HepG2 (cell line): ENCODE measurements around the gene PLS1. TPM values are rescaled to one million over a fixed set of nuclear protein-coding genes. Genes with fewer than 3 reads are reported as not detected.

Source experiments
- AHR ChIP-seq: IDR thresholded peaks from 2 replicates; pipeline ENCODE4 v1.6.1; 2018; ENCODE audit warnings: missing genetic modification reagents, missing compliant biosample characterization
- CBFB ChIP-seq: sonication (generic); formaldehyde crosslinking; IDR thresholded peaks from 2 replicates; pipeline ENCODE4 v1.4.0; 2020; ENCODE audit warnings: missing genetic modification reagents
- CENPX ChIP-seq: sonication (generic); formaldehyde crosslinking; IDR thresholded peaks from 2 replicates; pipeline ENCODE4 v1.9.0; 2021; ENCODE audit warnings: mild to moderate bottlenecking, missing genetic modification reagents, moderate library complexity
- CREM ChIP-seq, 2 experiments: sonication (generic) in 1 of 2; formaldehyde crosslinking in 1 of 2; IDR thresholded peaks; 2 replicates each; pipeline versions ENCODE4 v1.4.0 to v1.6.1; 2016 to 2020; ENCODE audit warnings: antibody characterized with exemption in 1 of 2, mild to moderate bottlenecking in 1 of 2, missing genetic modification reagents in 1 of 2
- EED ChIP-seq: sonication (generic); formaldehyde crosslinking; IDR thresholded peaks from 2 replicates; pipeline ENCODE4 v1.5.0; 2020; ENCODE audit warnings: mild to moderate bottlenecking, missing genetic modification reagents
- GATA4 ChIP-seq: sonication (generic); IDR thresholded peaks from 2 replicates; pipeline ENCODE4 v1.6.1; 2016; ENCODE audit warnings: antibody characterized with exemption, low read depth, borderline replicate concordance
- HES4 ChIP-seq: sonication (generic); formaldehyde crosslinking; IDR thresholded peaks from 2 replicates; pipeline ENCODE4 v1.9.0; 2021; ENCODE audit warnings: mild to moderate bottlenecking, missing genetic modification reagents, borderline replicate concordance
- KAT8 ChIP-seq: IDR thresholded peaks from 2 replicates; pipeline ENCODE4 v1.6.1; 2016; ENCODE audit warnings: missing genetic modification reagents, missing compliant biosample characterization
- NRL ChIP-seq: sonication (generic); formaldehyde crosslinking; IDR thresholded peaks from 2 replicates; pipeline ENCODE4 v1.5.0; 2020; ENCODE audit warnings: missing genetic modification reagents, mild to moderate bottlenecking, moderate library complexity, borderline replicate concordance
- REXO4 ChIP-seq: sonication (generic); formaldehyde crosslinking; IDR thresholded peaks from 2 replicates; pipeline ENCODE4 v1.8.0; 2022; ENCODE audit warnings: missing genetic modification reagents, mild to moderate bottlenecking, borderline replicate concordance
- SAFB2 ChIP-seq: sonication (generic); formaldehyde crosslinking; IDR thresholded peaks from 2 replicates; pipeline ENCODE4 v1.5.1; 2020; ENCODE audit warnings: missing genetic modification reagents, low read depth, mild to moderate bottlenecking, borderline replicate concordance
- SAP130 ChIP-seq: IDR thresholded peaks from 2 replicates; pipeline ENCODE4 v1.6.1; 2016; ENCODE audit warnings: low read depth
- SIN3B ChIP-seq: fragments of 150-350 bp; IDR thresholded peaks from 2 replicates; pipeline ENCODE4 v1.6.1; 2014; ENCODE audit warnings: low read length
- TBX2 ChIP-seq: sonication (generic); formaldehyde crosslinking; IDR thresholded peaks from 2 replicates; pipeline ENCODE4 v1.5.0; 2020; ENCODE audit warnings: missing genetic modification reagents, mild to moderate bottlenecking, borderline replicate concordance
- ZNF20 ChIP-seq: sonication (generic); formaldehyde crosslinking; IDR thresholded peaks from 2 replicates; pipeline ENCODE4 v1.4.0; 2020; ENCODE audit warnings: mild to moderate bottlenecking, moderate library complexity, missing genetic modification reagents
- ZNF329 ChIP-seq: sonication (generic); formaldehyde crosslinking; IDR thresholded peaks from 2 replicates; pipeline ENCODE4 v1.9.0; 2021; ENCODE audit warnings: low read depth, mild to moderate bottlenecking, missing genetic modification reagents
- ZNF781 ChIP-seq: sonication (generic); formaldehyde crosslinking; IDR thresholded peaks from 2 replicates; pipeline ENCODE4 v1.5.1; 2020; ENCODE audit warnings: borderline replicate concordance, mild to moderate bottlenecking, missing genetic modification reagents; ENCODE audit errors: not compliant biosample characterization
- ZSCAN25 ChIP-seq: sonication (generic); formaldehyde crosslinking; IDR thresholded peaks from 2 replicates; pipeline ENCODE4 v1.8.0; 2022; ENCODE audit warnings: mild to moderate bottlenecking, missing genetic modification reagents
- polyA plus RNA-seq, 8 experiments: library from polyadenylated mRNA; depleted of rRNA in 3 of 8; stranded (reverse) in 7 of 8; unstranded in 1 of 8; fragments of >200 nt; fragmentation: Illumina TruSeq in 4 of 8; extraction: Trizol in 4 of 8; gene quantifications; 2 replicates each; pipeline versions ENCODE4 v1.2.1 to v1.2.3, GENCODE V29; 2011 to 2016; ENCODE audit warnings: low read depth in 4 of 8, missing spikeins in 1 of 8, mixed read lengths in 1 of 8; ENCODE audit not compliant: insufficient read depth in 1 of 8
- total RNA-seq, 5 experiments: library from RNA; depleted of rRNA; stranded (reverse); fragments of >200 nt; fragmentation: Illumina TruSeq; extraction: Trizol; gene quantifications; 2 replicates each; pipeline ENCODE4 v1.2.3, GENCODE V29; 2016; ENCODE audit warnings: low read depth in 1 of 5
- TF ChIP-seq, protein P1 (sequence below): sonication (generic); formaldehyde crosslinking; IDR thresholded peaks from 2 replicates; pipeline ENCODE4 v1.5.1; 2020; ENCODE audit warnings: mild to moderate bottlenecking, moderate library complexity, missing genetic modification reagents
- TF ChIP-seq, protein P2 (sequence below): sonication (generic); formaldehyde crosslinking; IDR thresholded peaks from 2 replicates; pipeline ENCODE4 v1.8.0; 2022; ENCODE audit warnings: low read depth, missing genetic modification reagents
- TF ChIP-seq, protein P3 (sequence below): sonication (generic); formaldehyde crosslinking; IDR thresholded peaks from 2 replicates; pipeline ENCODE4 v1.5.1; 2020; ENCODE audit warnings: missing genetic modification reagents, mild to moderate bottlenecking, borderline replicate concordance
- TF ChIP-seq, protein P4 (sequence below): IDR thresholded peaks from 2 replicates; pipeline ENCODE4 v1.6.1; 2016; ENCODE audit warnings: missing biosample characterization, missing genetic modification reagents, low read depth

Gene PLS1
- total and polyA plus RNA-seq, 2 of the 13 experiments (the other 11 are each of a cell fraction or from before 2014, with no cell fraction given): 11.2 to 21.1 TPM

DNA sequence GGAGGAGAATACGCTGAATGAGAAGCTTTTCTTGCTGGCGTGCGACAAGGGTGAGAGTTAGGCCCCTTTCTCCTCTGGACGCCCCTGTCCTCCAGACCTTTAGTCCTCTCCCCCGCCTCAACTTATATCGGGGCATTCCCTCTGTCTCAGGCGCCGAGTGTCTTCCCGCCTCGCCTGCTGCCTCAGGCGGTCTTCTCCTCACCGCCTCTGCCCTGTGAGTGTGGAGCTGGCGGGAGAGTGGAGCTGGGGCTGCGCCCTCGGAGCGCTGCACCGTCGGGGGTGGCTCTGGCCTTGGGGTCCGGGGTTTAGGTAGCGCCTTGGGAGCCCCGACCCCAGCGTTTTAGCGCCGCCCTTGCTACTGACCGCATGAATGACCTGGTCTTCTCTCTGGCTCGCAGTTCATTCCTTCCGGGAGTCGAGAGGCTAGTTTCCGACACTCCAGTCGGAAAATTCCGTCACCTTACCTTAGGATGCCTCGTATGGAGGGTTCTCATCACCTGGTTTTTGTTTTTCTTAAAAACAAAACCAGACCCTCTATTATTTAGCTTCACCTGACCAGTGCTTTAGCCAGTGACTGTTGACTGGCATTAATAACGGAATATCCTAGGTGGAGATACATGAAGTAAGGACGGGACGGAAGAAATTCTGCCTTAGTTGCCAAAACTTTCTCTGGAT is 128.6 kb downstream of the PLS1 start (continued):
- TF ChIP-seq ZNF781 (peak; percentile 39), NRL (peak; percentile 76; the same call in 1 of the 2 replicates), TBX2 (CRISPR knock-in tag) (peak; percentile 64; the same call in 1 of the 2 replicates), ZSCAN25 (peak; percentile 37; the same call in 1 of the 2 replicates), GATA4 (no peak), SAP130 (peak; percentile 76), AHR (CRISPR knock-in tag) (peak; percentile 53; the same call in 1 of the 2 replicates), CBFB (CRISPR knock-in tag) (no peak; the same call in 1 of the 2 replicates), ZNF20 (CRISPR knock-in tag) (no peak), REXO4 (CRISPR knock-in tag) (no peak), CENPX (CRISPR knock-in tag) (no peak), KAT8 (CRISPR knock-in tag) (peak; percentile 36; the same call in 1 of the 2 replicates), SIN3B (no peak), ZNF329 (CRISPR knock-in tag) (0 out of 2 replicates have a peak, but pooled peaks have one; percentile 18), SAFB2 (no peak), HES4 (CRISPR knock-in tag) (0 out of 2 replicates have a peak, but pooled peaks have one; percentile 5), CREM (IDR thresholded peaks at IDR 0.05) (no peak), CREM (CRISPR knock-in tag; IDR thresholded peaks at IDR 0.05) (no peak), EED (CRISPR knock-in tag) (peak; percentile 89; the same call in 1 of the 2 replicates)
- TF ChIP-seq, protein P1, sequence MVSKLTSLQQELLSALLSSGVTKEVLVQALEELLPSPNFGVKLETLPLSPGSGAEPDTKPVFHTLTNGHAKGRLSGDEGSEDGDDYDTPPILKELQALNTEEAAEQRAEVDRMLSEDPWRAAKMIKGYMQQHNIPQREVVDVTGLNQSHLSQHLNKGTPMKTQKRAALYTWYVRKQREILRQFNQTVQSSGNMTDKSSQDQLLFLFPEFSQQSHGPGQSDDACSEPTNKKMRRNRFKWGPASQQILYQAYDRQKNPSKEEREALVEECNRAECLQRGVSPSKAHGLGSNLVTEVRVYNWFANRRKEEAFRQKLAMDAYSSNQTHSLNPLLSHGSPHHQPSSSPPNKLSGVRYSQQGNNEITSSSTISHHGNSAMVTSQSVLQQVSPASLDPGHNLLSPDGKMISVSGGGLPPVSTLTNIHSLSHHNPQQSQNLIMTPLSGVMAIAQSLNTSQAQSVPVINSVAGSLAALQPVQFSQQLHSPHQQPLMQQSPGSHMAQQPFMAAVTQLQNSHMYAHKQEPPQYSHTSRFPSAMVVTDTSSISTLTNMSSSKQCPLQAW (CRISPR knock-in tag): peak; percentile 73
- TF ChIP-seq, protein P2, sequence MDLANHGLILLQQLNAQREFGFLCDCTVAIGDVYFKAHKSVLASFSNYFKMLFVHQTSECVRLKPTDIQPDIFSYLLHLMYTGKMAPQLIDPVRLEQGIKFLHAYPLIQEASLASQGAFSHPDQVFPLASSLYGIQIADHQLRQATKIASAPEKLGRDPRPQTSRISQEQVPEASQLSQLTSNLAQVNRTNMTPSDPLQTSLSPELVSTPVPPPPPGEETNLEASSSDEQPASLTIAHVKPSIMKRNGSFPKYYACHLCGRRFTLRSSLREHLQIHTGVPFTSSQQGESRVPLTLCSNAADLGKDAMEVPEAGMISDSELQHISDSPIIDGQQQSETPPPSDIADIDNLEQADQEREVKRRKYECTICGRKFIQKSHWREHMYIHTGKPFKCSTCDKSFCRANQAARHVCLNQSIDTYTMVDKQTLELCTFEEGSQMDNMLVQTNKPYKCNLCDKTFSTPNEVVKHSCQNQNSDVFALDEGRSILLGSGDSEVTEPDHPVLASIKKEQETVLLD (CRISPR knock-in tag): peak; percentile 54; the same call in 1 of the 2 replicates
- TF ChIP-seq, protein P3, sequence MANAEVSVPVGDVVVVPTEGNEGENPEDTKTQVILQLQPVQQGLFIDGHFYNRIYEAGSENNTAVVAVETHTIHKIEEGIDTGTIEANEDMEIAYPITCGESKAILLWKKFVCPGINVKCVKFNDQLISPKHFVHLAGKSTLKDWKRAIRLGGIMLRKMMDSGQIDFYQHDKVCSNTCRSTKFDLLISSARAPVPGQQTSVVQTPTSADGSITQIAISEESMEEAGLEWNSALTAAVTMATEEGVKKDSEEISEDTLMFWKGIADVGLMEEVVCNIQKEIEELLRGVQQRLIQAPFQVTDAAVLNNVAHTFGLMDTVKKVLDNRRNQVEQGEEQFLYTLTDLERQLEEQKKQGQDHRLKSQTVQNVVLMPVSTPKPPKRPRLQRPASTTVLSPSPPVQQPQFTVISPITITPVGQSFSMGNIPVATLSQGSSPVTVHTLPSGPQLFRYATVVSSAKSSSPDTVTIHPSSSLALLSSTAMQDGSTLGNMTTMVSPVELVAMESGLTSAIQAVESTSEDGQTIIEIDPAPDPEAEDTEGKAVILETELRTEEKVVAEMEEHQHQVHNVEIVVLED (CRISPR knock-in tag): peak; percentile 67; the same call in 1 of the 2 replicates
- TF ChIP-seq, protein P4, sequence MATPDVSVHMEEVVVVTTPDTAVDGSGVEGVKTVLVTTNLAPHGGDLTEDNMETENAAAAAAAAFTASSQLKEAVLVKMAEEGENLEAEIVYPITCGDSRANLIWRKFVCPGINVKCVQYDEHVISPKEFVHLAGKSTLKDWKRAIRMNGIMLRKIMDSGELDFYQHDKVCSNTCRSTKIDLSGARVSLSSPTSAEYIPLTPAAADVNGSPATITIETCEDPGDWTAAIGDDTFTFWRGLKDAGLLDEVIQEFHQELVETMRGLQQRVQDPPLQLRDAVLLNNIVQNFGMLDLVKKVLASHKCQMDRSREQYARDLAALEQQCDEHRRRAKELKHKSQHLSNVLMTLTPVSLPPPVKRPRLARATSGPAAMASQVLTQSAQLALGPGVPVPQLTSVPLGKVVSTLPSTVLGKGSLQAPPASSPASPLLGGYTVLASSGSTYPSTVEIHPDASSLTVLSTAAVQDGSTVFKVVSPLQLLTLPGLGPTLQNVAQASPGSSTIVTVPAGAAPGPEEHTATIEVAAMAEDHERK (CRISPR knock-in tag): no peak
